ENCODE data around the gene ATP5PF.
A peak's percentile ranks its signal among the peaks of the same experiment; 100 is the strongest.

ATP5PF gene

GRCh38 chr21:25752416-25752815 lies 17.7 kb upstream of the ATP5PF start:
- no peak for TF ChIP-seq TAF1 (IDR thresholded peaks at IDR 0.05; ENCODE audit: borderline replicate concordance, low read depth, low read length)
- TF ChIP-seq POLR2A (IDR thresholded peaks at IDR 0.05; ENCODE audit: low read depth, low read length) = no peak
- no peak for TF ChIP-seq POLR2AphosphoS5 (IDR thresholded peaks at IDR 0.05; ENCODE audit: low read depth, low read length)
- FAIRE-seq = no peak
- DNase-seq (ENCODE audit: insufficient read length) = no peak

- TF ChIP-seq POLR2A (IDR thresholded peaks at IDR 0.05; ENCODE audit: low read depth, low read length) = no peak
- TF ChIP-seq POLR2AphosphoS5 (IDR thresholded peaks at IDR 0.05; ENCODE audit: low read depth, low read length) = no peak
- no peak for TF ChIP-seq TAF1 (IDR thresholded peaks at IDR 0.05; ENCODE audit: borderline replicate concordance, low read depth, low read length)
- no peak for FAIRE-seq
Measured at GRCh38 chr21:25750085-25750484, 15.4 kb upstream of the ATP5PF start.

GRCh38 chr21:25744854-25745253 lies 10.2 kb upstream of the ATP5PF start:
- no peak for DNase-seq (ENCODE audit: insufficient read length)
- TF ChIP-seq POLR2A (IDR thresholded peaks at IDR 0.05; ENCODE audit: low read depth, low read length) (no peak), POLR2AphosphoS5 (IDR thresholded peaks at IDR 0.05; ENCODE audit: low read depth, low read length) (no peak), TAF1 (IDR thresholded peaks at IDR 0.05; ENCODE audit: borderline replicate concordance, low read depth, low read length) (no peak)
- no peak for FAIRE-seq

More at GRCh38 chr21:25750085-25750484, 15.4 kb upstream of the ATP5PF start:
- DNase-seq (ENCODE audit: insufficient read length) = no peak

GRCh38 chr21:25742900-25743299 lies 8.2 kb upstream of the ATP5PF start:
- no peak for FAIRE-seq
- DNase-seq (ENCODE audit: insufficient read length) = no peak
- TF ChIP-seq TAF1 (IDR thresholded peaks at IDR 0.05; ENCODE audit: borderline replicate concordance, low read depth, low read length) (no peak), POLR2AphosphoS5 (IDR thresholded peaks at IDR 0.05; ENCODE audit: low read depth, low read length) (no peak), POLR2A (IDR thresholded peaks at IDR 0.05; ENCODE audit: low read depth, low read length) (no peak)

GRCh38 chr21:25737421-25737820 lies 2.7 kb upstream of the ATP5PF start:
- DNase-seq (ENCODE audit: insufficient read length) (no peak), FAIRE-seq (no peak)
- TF ChIP-seq POLR2A (IDR thresholded peaks at IDR 0.05; ENCODE audit: low read depth, low read length) = no peak

- DNase-seq (ENCODE audit: insufficient read length) (peak; percentile 46), FAIRE-seq (peak; percentile 85)
- TF ChIP-seq POLR2AphosphoS5 (IDR thresholded peaks at IDR 0.05; ENCODE audit: low read depth, low read length) (no peak), POLR2A (IDR thresholded peaks at IDR 0.05; ENCODE audit: low read depth, low read length) (no peak), TAF1 (IDR thresholded peaks at IDR 0.05; ENCODE audit: borderline replicate concordance, low read depth, low read length) (no peak)
Measured at GRCh38 chr21:25735646-25736597, 1.2 kb upstream of the ATP5PF start.

- TF ChIP-seq POLR2AphosphoS5 (IDR thresholded peaks at IDR 0.05; ENCODE audit: low read depth, low read length) (peak; percentile 94), TAF1 (IDR thresholded peaks at IDR 0.05; ENCODE audit: borderline replicate concordance, low read depth, low read length) (peak; percentile 94; the same call in 1 of the 2 replicates), POLR2A (IDR thresholded peaks at IDR 0.05; ENCODE audit: low read depth, low read length) (peak; percentile 95)
- FAIRE-seq (no peak), DNase-seq (ENCODE audit: insufficient read length) (peak; percentile 4)
Measured at GRCh38 chr21:25734654-25734903, 125 bp downstream of the ATP5PF start.

GRCh38 chr21:25733859-25734653 lies 648 bp downstream of the ATP5PF start:
- FAIRE-seq (peak; percentile 84), DNase-seq (ENCODE audit: insufficient read length) (no peak)
- TF ChIP-seq POLR2AphosphoS5 (IDR thresholded peaks at IDR 0.05; ENCODE audit: low read depth, low read length) (no peak), POLR2A (IDR thresholded peaks at IDR 0.05; ENCODE audit: low read depth, low read length) (no peak), TAF1 (IDR thresholded peaks at IDR 0.05; ENCODE audit: borderline replicate concordance, low read depth, low read length) (no peak)

- TF ChIP-seq POLR2A (IDR thresholded peaks at IDR 0.05; ENCODE audit: low read depth, low read length) (no peak), POLR2AphosphoS5 (IDR thresholded peaks at IDR 0.05; ENCODE audit: low read depth, low read length) (no peak), TAF1 (IDR thresholded peaks at IDR 0.05; ENCODE audit: borderline replicate concordance, low read depth, low read length) (no peak)
- DNase-seq (ENCODE audit: insufficient read length) (no peak), FAIRE-seq (no peak)
Measured at GRCh38 chr21:25732091-25732760, 2.5 kb downstream of the ATP5PF start.

- TF ChIP-seq TAF1 (IDR thresholded peaks at IDR 0.05; ENCODE audit: borderline replicate concordance, low read depth, low read length) = no peak
- no peak for TF ChIP-seq POLR2A (IDR thresholded peaks at IDR 0.05; ENCODE audit: low read depth, low read length)
- TF ChIP-seq POLR2AphosphoS5 (IDR thresholded peaks at IDR 0.05; ENCODE audit: low read depth, low read length) = no peak
- no peak for FAIRE-seq
- DNase-seq (ENCODE audit: insufficient read length) = no peak
Measured at GRCh38 chr21:25722631-25723030, 12.1 kb downstream of the ATP5PF start.

GRCh38 chr21:25721987-25722386 lies 12.7 kb downstream of the ATP5PF start:
- no peak for FAIRE-seq
- TF ChIP-seq POLR2A (IDR thresholded peaks at IDR 0.05; ENCODE audit: low read depth, low read length) (no peak), POLR2AphosphoS5 (IDR thresholded peaks at IDR 0.05; ENCODE audit: low read depth, low read length) (no peak), TAF1 (IDR thresholded peaks at IDR 0.05; ENCODE audit: borderline replicate concordance, low read depth, low read length) (no peak)
- no peak for DNase-seq (ENCODE audit: insufficient read length)
